ENCODE data around the gene TICAM2.

- TF ChIP-seq POLR2A (IDR thresholded peaks at IDR 0.05; ENCODE audit: low read depth, low read length) (no peak), POLR2AphosphoS5 (IDR thresholded peaks at IDR 0.05; ENCODE audit: low read depth, low read length) (no peak), TAF1 (IDR thresholded peaks at IDR 0.05; ENCODE audit: low read depth, low read length) (no peak)
Measured at GRCh38 chr5:115571441-115571878, 30.8 kb downstream of the TICAM2 start.
